ENCODE measurements around the gene LPIN3. TPM values are rescaled to one million over a fixed set of nuclear protein-coding genes. Genes with fewer than 3 reads are reported as not detected.

LPIN3 gene
- total RNA-seq, 1 donor from 2014 or later, result 1.2 TPM

- intact Hi-C loops (cut with micrococcal nuclease), result no loop called here
- peaks cover 11% of the 10 kb centered on the region for H3K27me3 Mint-ChIP-seq
- no peaks in the 10 kb centered on the region for H3K36me3 Mint-ChIP-seq (ENCODE audit: low read depth)
- H3K27ac Mint-ChIP-seq, result no peak overlapping the region
- H3K4me3 Mint-ChIP-seq, result no peak overlapping the region
- no peaks in the 10 kb centered on the region for H3K9me3 Mint-ChIP-seq
- no peak for DNase-seq
- peaks cover 6% of the 10 kb centered on the region for H3K4me1 Mint-ChIP-seq
These were observed 5.9 kb upstream of the LPIN3 start for GRCh38 chr20:41334443-41335421.

DNA sequence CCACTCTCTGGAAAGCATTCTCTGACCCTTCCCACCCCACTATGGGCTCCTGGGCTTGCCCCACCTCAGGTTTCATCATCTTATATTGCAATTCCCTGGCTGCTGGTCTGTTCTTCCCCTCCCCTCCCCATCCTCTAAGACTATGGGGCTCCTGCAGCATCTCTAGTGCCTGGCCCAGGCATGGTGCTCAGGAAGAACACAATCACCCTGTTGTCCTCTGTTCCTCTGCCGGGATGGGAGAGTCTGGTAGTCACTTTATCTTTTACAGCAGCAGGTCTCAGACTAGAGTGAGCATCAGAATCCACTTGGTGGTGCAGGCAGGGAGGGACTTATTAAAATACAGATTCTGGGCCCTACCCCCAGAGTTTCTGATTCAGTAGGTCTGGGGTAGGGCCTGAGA, 5.0 kb upstream of the LPIN3 start:
- Mint-ChIP-seq H3K36me3 (ENCODE audit: low read depth) (no peaks in the 10 kb centered on the region), H3K27ac (no peak overlapping the region), H3K4me1 (peaks cover 10% of the 10 kb centered on the region), H3K4me3 (no peak overlapping the region), H3K9me3 (no peaks in the 10 kb centered on the region), H3K27me3 (peaks cover 13% of the 10 kb centered on the region)
- no peak for DNase-seq
- intact Hi-C loops (cut with micrococcal nuclease), result no loop called here

- H3K9me3 Mint-ChIP-seq, result no peaks in the 10 kb centered on the region
- H3K27ac Mint-ChIP-seq, result no peak overlapping the region
- intact Hi-C loops (cut with micrococcal nuclease), result no loop called here
- peaks cover 10% of the 10 kb centered on the region for H3K4me1 Mint-ChIP-seq
- H3K36me3 Mint-ChIP-seq (ENCODE audit: low read depth), result no peaks in the 10 kb centered on the region
- DNase-seq, result no peak
- H3K27me3 Mint-ChIP-seq, result peaks cover 13% of the 10 kb centered on the region
- H3K4me3 Mint-ChIP-seq, result no peak overlapping the region
These were observed 3.7 kb upstream of the LPIN3 start for GRCh38 chr20:41336711-41337492.

DNA sequence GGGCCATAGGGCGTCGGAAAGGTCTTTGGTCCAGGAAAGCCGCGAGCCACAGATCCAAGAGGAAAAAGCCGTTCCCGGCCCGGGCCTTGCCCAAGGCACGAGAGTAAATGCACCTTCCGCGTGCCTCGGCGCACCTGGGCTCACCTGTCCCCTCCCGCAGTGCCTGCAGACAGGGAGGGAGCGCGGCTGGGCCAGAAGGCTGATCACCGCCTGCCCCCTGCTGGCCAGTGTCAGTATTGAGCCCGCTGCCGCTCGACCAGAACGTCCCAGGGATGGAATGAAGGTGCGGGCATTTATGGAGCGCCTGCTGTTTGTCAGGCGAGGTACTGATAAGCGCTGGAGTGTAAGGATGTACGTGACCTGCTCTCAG, 679 bp upstream of the LPIN3 start:
- intact Hi-C loops (cut with micrococcal nuclease), result loop anchor here (1.0 to 10.0 kb wide), 7 partner anchors 11 to 372 kb away; partner anchors contain the start of gene ZHX3
- Mint-ChIP-seq H3K36me3 (ENCODE audit: low read depth) (no peaks in the 10 kb centered on the region), H3K4me3 (peak overlapping the region; percentile 84), H3K27me3 (peaks cover 10% of the 10 kb centered on the region), H3K4me1 (peaks cover 10% of the 10 kb centered on the region), H3K27ac (peak overlapping the region; percentile 43), H3K9me3 (no peaks in the 10 kb centered on the region)
- peak; percentile 96 for DNase-seq

- intact Hi-C loops (cut with micrococcal nuclease), result loop anchor here (10.0 kb wide), 1 partner anchor 352 kb away; no protein-coding TSS in a partner anchor
- peaks cover 10% of the 10 kb centered on the region for H3K4me1 Mint-ChIP-seq
- DNase-seq, result no peak
- no peak overlapping the region for H3K27ac Mint-ChIP-seq
- peaks cover 10% of the 10 kb centered on the region for H3K27me3 Mint-ChIP-seq
- no peaks in the 10 kb centered on the region for H3K9me3 Mint-ChIP-seq
- H3K4me3 Mint-ChIP-seq, result no peak overlapping the region
- no peaks in the 10 kb centered on the region for H3K36me3 Mint-ChIP-seq (ENCODE audit: low read depth)
These were observed 2.1 kb downstream of the LPIN3 start for GRCh38 chr20:41342474-41343464.

GRCh38 chr20:41344477-41344876, 3.9 kb downstream of the LPIN3 start:
- Mint-ChIP-seq H3K4me1 (peaks cover 9% of the 10 kb centered on the region), H3K27me3 (peaks cover 5% of the 10 kb centered on the region), H3K9me3 (no peaks in the 10 kb centered on the region), H3K4me3 (no peak overlapping the region), H3K36me3 (ENCODE audit: low read depth) (no peaks in the 10 kb centered on the region), H3K27ac (no peak overlapping the region)
- no peak for DNase-seq
- intact Hi-C loops (cut with micrococcal nuclease), result loop anchor here (10.0 kb wide), 1 partner anchor 350 kb away; no protein-coding TSS in a partner anchor

DNA sequence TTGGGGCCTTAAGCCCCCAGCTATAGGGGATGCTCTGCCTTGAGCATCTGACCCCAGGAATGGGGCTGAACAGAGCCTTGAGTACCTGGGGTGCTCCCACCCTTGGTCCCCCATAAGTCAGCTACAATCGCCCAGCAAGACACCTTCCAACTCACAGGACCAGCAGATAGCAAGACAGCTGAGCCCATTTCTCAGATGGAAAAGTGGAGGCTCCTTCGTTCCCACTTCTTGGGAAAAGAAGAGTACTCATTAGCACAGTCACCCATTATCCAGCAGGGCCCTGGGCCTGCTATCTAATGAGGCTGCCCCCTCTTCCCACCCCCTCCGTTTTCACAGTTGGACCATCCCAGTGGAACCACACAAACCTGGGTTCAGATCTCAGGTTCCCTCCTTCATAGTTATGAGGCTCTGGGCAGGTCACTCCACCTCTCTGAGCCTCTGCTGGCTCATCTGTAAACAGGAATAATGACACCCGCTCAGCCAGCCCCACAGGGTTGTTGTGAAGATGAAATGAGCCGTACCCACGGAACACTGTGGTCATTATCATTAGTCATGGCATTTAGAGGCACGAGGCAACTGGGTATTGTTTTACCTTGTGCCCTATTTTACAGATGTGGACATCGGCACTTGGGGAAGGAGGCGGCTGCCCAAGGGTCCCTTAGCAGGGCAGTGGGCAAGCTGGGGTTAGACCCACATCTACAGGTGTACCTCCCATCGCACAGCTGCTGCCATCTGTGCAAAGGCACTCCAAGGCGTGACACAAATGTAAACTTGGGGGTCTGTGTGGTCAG, 4.5 kb downstream of the LPIN3 start:
- no peak overlapping the region for H3K27ac Mint-ChIP-seq
- H3K27me3 Mint-ChIP-seq, result no peaks in the 10 kb centered on the region
- H3K36me3 Mint-ChIP-seq (ENCODE audit: low read depth), result no peaks in the 10 kb centered on the region
- DNase-seq, result no peak
- intact Hi-C loops (cut with micrococcal nuclease), result loop anchor here (10.0 kb wide), 1 partner anchor 350 kb away; no protein-coding TSS in a partner anchor
- H3K9me3 Mint-ChIP-seq, result no peaks in the 10 kb centered on the region
- peaks cover 3% of the 10 kb centered on the region for H3K4me1 Mint-ChIP-seq
- no peak overlapping the region for H3K4me3 Mint-ChIP-seq

- Mint-ChIP-seq H3K9me3 (no peaks in the 10 kb centered on the region), H3K27me3 (no peaks in the 10 kb centered on the region), H3K4me3 (no peak overlapping the region), H3K27ac (no peak overlapping the region), H3K36me3 (ENCODE audit: low read depth) (no peaks in the 10 kb centered on the region), H3K4me1 (no peaks in the 10 kb centered on the region)
- intact Hi-C loops (cut with micrococcal nuclease), result loop anchor here (10.0 kb wide), 1 partner anchor 349 kb away; no protein-coding TSS in a partner anchor
- DNase-seq, result no peak
These were observed 5.1 kb downstream of the LPIN3 start for GRCh38 chr20:41345729-41346067.

DNA sequence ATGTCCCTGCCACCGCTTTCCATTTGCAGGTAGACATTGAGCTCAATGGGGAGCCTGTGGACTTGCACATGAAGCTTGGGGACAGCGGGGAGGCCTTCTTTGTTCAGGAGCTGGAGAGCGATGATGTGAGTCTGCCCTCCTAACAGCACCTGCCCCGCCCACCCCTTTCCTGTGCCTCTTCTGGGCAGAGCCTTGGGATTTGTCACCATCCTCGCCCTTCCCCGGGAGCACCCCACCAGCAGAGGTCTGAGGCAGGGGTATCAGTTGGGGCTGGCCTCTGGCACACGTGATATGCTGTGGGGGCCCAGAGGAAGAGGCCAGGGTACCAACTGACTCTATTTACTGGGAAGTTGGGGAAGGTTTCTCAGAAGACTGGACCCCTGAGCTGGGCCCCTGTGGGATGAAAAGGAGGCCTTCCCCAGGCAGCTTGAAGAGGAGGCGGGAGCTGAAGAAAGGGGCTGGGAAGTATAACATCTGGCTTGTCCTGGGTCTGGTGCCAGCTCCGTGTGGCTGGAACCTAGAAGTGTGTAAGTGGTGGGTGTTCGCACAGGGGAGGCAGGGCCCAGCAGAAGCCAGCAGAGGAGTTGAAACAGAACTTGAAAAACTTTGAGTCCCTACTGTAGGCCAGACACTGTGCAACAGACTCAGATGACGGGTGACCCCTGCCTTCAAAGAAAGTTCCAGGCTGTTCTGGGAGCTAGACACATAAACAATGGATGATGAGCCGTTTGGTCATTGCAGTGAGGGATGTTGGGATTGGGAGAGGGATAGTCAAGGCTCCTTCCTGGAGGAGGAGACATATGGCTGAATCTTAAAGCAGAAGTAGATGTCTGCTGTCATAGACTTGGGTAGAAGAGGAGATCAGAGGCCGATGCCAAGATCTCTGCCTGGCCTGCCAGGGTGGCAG, 7.2 kb downstream of the LPIN3 start:
- intact Hi-C loops (cut with micrococcal nuclease), result loop anchor here (10.0 kb wide), 1 partner anchor 347 kb away; no protein-coding TSS in a partner anchor
- Mint-ChIP-seq H3K27me3 (no peaks in the 10 kb centered on the region), H3K4me3 (no peak overlapping the region), H3K27ac (no peak overlapping the region), H3K36me3 (ENCODE audit: low read depth) (no peaks in the 10 kb centered on the region), H3K4me1 (no peaks in the 10 kb centered on the region), H3K9me3 (no peaks in the 10 kb centered on the region)
- no peak for DNase-seq

- Mint-ChIP-seq H3K36me3 (ENCODE audit: low read depth) (no peaks in the 10 kb centered on the region), H3K4me3 (no peak overlapping the region), H3K9me3 (no peaks in the 10 kb centered on the region), H3K27ac (no peak overlapping the region), H3K27me3 (no peaks in the 10 kb centered on the region), H3K4me1 (no peaks in the 10 kb centered on the region)
- intact Hi-C loops (cut with micrococcal nuclease), result loop anchor here (10.0 kb wide), 1 partner anchor 346 kb away; no protein-coding TSS in a partner anchor
- DNase-seq, result no peak
These were observed 8.0 kb downstream of the LPIN3 start for GRCh38 chr20:41348430-41349172.

GRCh38 chr20:41349266-41349665, 8.6 kb downstream of the LPIN3 start:
- no peaks in the 10 kb centered on the region for H3K27me3 Mint-ChIP-seq
- H3K36me3 Mint-ChIP-seq (ENCODE audit: low read depth), result no peaks in the 10 kb centered on the region
- DNase-seq, result no peak
- H3K9me3 Mint-ChIP-seq, result no peaks in the 10 kb centered on the region
- no peaks in the 10 kb centered on the region for H3K4me1 Mint-ChIP-seq
- no peak overlapping the region for H3K27ac Mint-ChIP-seq
- no peak overlapping the region for H3K4me3 Mint-ChIP-seq
- intact Hi-C loops (cut with micrococcal nuclease), result loop anchor here (10.0 kb wide), 1 partner anchor 346 kb away; no protein-coding TSS in a partner anchor
